Measurements from ENCODE around the gene HDAC1. TPM values are rescaled to one million over a fixed set of nuclear protein-coding genes. Genes with fewer than 3 reads are reported as not detected.

HDAC1 gene
- total and polyA plus RNA-seq, 10 of the 15 experiments (the other 5 are each of a cell fraction or from before 2014, with no cell fraction given): 147 to 331 (median 168) TPM

GRCh38 chr1:32291708-32292538 is at the start of gene HDAC1 (continued):
- TF ChIP-seq NR2F1 (conservative IDR thresholded peaks at IDR 0.05): peak; percentile 87
- TF ChIP-seq POU2F2 (IDR thresholded peaks at IDR 0.05; ENCODE audit: borderline replicate concordance, low read depth, low read length): 0 out of 3 replicates have a peak, but pooled peaks have one; percentile 30
- TF ChIP-seq IKZF2 (IDR thresholded peaks at IDR 0.05): peak; percentile 58 to 74
- TF ChIP-seq, protein P1, sequence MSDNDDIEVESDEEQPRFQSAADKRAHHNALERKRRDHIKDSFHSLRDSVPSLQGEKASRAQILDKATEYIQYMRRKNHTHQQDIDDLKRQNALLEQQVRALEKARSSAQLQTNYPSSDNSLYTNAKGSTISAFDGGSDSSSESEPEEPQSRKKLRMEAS (IDR thresholded peaks at IDR 0.05; ENCODE audit: low read depth, low read length): no peak; the same call in 1 of the 2 replicates
- TF ChIP-seq EP300 (IDR thresholded peaks at IDR 0.05; ENCODE audit: borderline replicate concordance in 1 of 2, control insufficient read depth in 1 of 2, low read depth in 2 of 2, low read length in 2 of 2): peak in 1 of 2 experiments; percentile 34; a peak in 1 of 4 replicates
- TF ChIP-seq TCF7 (IDR thresholded peaks at IDR 0.05; ENCODE audit: borderline replicate concordance): no peak
- 0 out of 2 replicates have a peak, but pooled peaks have one; percentile 1 for TF ChIP-seq RUNX3 (IDR thresholded peaks at IDR 0.05; ENCODE audit: low read length)
- TF ChIP-seq CEBPZ (IDR thresholded peaks at IDR 0.05; ENCODE audit: low read depth, low read length): no peak
- TF ChIP-seq, protein P2, sequence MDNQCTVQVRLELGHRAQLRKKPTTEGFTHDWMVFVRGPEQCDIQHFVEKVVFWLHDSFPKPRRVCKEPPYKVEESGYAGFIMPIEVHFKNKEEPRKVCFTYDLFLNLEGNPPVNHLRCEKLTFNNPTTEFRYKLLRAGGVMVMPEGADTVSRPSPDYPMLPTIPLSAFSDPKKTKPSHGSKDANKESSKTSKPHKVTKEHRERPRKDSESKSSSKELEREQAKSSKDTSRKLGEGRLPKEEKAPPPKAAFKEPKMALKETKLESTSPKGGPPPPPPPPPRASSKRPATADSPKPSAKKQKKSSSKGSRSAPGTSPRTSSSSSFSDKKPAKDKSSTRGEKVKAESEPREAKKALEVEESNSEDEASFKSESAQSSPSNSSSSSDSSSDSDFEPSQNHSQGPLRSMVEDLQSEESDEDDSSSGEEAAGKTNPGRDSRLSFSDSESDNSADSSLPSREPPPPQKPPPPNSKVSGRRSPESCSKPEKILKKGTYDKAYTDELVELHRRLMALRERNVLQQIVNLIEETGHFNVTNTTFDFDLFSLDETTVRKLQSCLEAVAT (IDR thresholded peaks at IDR 0.05): peak; percentile 78
- peak; percentile 49; the same call in 1 of the 2 replicates for TF ChIP-seq RFX5 (IDR thresholded peaks at IDR 0.05; ENCODE audit: low read depth, low read length)
- TF ChIP-seq, protein P3, sequence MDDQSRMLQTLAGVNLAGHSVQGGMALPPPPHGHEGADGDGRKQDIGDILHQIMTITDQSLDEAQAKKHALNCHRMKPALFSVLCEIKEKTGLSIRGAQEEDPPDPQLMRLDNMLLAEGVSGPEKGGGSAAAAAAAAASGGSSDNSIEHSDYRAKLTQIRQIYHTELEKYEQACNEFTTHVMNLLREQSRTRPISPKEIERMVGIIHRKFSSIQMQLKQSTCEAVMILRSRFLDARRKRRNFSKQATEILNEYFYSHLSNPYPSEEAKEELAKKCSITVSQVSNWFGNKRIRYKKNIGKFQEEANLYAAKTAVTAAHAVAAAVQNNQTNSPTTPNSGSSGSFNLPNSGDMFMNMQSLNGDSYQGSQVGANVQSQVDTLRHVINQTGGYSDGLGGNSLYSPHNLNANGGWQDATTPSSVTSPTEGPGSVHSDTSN (IDR thresholded peaks at IDR 0.05; ENCODE audit: insufficient replicate concordance, low read depth, low read length): peak; percentile 13
- no peak for TF ChIP-seq PML (IDR thresholded peaks at IDR 0.05; ENCODE audit: low read length)
- peak; percentile 59 for TF ChIP-seq CHD2 (IDR thresholded peaks at IDR 0.05; ENCODE audit: borderline replicate concordance, low read depth, low read length)
- TF ChIP-seq HDAC2 (IDR thresholded peaks at IDR 0.05): no peak
- TF ChIP-seq ZZZ3 (IDR thresholded peaks at IDR 0.05; ENCODE audit: control insufficient read depth, insufficient read length, low read depth): no peak
- TF ChIP-seq ZNF274 (IDR thresholded peaks at IDR 0.05; ENCODE audit: insufficient read depth, insufficient read length): no peak
- TF ChIP-seq, protein P4, sequence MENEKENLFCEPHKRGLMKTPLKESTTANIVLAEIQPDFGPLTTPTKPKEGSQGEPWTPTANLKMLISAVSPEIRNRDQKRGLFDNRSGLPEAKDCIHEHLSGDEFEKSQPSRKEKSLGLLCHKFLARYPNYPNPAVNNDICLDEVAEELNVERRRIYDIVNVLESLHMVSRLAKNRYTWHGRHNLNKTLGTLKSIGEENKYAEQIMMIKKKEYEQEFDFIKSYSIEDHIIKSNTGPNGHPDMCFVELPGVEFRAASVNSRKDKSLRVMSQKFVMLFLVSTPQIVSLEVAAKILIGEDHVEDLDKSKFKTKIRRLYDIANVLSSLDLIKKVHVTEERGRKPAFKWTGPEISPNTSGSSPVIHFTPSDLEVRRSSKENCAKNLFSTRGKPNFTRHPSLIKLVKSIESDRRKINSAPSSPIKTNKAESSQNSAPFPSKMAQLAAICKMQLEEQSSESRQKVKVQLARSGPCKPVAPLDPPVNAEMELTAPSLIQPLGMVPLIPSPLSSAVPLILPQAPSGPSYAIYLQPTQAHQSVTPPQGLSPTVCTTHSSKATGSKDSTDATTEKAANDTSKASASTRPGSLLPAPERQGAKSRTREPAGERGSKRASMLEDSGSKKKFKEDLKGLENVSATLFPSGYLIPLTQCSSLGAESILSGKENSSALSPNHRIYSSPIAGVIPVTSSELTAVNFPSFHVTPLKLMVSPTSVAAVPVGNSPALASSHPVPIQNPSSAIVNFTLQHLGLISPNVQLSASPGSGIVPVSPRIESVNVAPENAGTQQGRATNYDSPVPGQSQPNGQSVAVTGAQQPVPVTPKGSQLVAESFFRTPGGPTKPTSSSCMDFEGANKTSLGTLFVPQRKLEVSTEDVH (IDR thresholded peaks at IDR 0.05; ENCODE audit: low read depth, partially characterized antibody): no peak
- 0 out of 2 replicates have a peak, but pooled peaks have one; percentile 11 for TF ChIP-seq PKNOX1 (IDR thresholded peaks at IDR 0.05)

Data from GM12878 (cell line).